HG03280 (cell line): ENCODE data around the gene RNF220.

Experiments used
- ATAC-seq: cut with Tn5 transposase; IDR thresholded peaks from one replicate; pipeline ENCODE4 v1.9.1; 2021; ENCODE audit warnings: mild to moderate bottlenecking, moderate library complexity; ENCODE audit not compliant: unreplicated experiment

Gene RNF220

GRCh38 chr1:44672961-44673674 is 268.1 kb downstream of the RNF220 start:
- no peak for ATAC-seq

GRCh38 chr1:44673675-44674112 is 268.6 kb downstream of the RNF220 start:
- no peak for ATAC-seq

GRCh38 chr1:44674113-44675000 is 269.3 kb downstream of the RNF220 start, which contains the start of the genes ARMH1 and TMEM53:
Gene ARMH1, plus strand, starts transcription at chr1:44674714. Its CDS starts 14,984 bp downstream, at chr1:44689698.
Gene TMEM53, minus strand, starts transcription at chr1:44674481. Its CDS starts 90 bp downstream, at chr1:44674391.
- ATAC-seq, result peak; percentile 92

GRCh38 chr1:44675186-44675585 is 270.1 kb downstream of the RNF220 start:
- no peak for ATAC-seq

DNA sequence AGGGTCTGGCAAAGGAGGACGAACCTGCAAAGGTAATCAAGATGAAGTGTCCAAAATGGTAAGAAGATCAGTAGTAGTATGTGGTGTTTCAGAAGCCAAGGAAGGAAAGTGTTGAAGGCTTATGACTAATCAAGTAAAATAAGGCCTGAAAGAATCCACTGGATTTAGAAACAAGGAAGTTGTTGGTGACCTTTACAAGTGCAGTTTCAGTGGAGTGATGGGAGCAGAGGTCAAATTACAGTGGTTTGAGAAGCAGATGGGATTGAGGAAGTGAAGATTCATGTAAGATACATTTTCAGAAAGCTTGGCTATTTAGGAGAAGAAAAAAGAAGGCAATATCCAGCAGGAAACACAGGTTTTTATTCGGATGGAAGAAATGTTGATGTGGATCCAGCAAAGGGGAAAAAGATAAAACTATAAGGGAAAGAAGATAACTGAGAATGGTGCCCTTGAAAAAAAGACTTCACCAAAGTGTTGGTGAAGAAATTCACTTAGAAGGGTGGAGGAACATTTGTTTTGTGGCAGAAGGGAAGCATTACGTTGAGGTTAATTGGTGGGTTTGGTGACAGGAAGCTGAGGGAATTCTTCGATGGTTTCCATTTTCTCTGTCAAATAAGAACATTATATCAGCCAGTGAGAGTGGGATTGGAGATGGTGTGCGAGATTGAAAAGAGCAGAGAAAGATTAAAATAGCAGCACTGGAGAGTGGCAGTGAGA is 271.6 kb downstream of the RNF220 start:
- no peak for ATAC-seq

DNA sequence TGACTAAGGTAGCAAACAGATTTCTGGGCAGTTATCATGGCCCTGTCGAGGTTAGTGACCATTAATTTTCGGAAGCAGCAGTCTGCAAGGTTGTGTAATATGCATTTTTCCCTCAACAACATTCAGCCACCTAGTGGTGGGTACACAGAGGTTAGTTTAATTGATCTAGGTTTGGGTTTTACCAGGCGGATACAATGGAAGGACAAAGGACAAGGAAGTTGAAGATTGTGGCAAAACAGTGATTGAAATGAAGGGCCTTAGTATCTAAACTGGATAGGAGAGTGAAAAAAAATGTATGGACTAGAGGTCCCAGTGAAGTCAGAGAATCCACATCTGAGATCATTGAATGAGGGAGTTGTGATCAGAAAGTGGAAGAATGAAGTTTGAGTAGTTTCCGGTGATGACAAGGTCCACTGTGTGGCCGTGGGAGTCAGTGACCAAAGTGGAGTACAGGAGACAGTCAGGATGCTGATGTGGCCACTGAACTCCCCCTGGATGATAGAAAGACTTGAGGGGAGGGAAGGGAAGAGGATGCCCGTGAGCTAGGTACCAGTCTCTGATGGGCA is 272.2 kb downstream of the RNF220 start:
- ATAC-seq, result no peak

GRCh38 chr1:44678120-44678519 is 273.1 kb downstream of the RNF220 start:
- no peak for ATAC-seq

DNA sequence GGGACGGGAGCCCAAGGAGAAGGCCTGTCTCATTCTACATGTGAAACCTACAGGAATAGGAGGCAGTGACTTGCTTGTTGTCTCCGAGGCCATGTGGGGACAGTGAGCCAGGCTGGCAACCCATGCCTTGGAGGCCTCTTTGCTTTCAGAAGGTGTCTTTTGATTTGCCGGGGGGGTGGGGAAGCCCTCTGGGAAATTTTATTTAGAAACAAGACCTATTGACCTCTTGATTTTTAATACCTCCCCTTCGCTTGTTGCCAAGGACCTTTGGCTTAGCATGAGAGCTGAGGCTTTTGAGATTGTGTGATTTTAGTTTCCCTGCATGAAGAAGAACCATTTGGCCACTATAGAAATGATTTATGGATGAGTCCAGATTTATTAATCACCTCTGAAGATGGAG is 273.6 kb downstream of the RNF220 start:
- ATAC-seq, result no peak

- no peak for ATAC-seq
Measured at GRCh38 chr1:44679468-44679867, 274.4 kb downstream of the RNF220 start.

DNA sequence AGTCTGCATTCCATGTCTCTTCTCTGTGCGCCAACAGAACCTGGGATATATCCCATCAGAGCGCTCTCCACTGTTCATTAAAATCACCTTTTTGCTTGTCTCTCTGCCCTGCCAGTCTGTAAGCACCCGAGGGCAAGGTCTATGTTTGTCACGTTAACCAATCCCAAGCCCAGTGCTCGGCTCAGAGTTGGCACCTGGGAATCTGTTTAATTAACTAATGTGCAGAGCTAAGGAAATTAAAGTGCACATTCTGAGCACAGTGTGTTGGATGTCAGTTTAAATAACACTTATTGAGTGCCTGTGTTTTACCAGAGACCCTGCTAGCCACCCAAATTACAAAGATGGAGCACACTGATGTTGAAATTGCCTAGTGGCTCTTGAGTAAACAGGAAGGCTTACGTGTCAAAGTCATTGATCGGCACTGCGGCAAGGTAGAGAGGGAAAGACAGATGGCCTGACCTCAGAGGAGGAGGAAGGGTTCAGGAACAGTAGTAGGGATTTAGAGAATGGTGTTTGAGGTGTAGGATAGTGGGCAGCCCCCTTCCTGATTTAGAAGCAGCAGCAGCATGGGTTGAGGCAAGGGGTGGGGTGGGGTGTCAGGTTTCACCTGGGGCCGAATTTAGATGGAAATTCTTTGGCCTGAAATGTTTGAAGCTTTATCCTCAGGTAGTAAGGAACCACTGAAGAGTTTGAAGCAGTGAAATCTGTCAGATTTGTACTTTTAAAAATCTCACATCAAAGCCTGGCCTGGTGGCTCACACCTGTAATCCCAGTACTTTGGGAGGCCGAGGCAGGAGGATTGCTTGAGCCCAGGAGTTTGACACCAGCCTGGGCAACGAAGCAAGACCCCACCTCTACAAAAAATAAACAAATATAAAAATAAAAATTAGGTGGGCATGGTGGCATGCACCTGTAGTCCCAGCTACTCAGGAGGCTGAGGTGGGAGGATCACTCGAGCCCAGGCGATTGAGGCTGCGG is 277.1 kb downstream of the RNF220 start:
- no peak for ATAC-seq

DNA sequence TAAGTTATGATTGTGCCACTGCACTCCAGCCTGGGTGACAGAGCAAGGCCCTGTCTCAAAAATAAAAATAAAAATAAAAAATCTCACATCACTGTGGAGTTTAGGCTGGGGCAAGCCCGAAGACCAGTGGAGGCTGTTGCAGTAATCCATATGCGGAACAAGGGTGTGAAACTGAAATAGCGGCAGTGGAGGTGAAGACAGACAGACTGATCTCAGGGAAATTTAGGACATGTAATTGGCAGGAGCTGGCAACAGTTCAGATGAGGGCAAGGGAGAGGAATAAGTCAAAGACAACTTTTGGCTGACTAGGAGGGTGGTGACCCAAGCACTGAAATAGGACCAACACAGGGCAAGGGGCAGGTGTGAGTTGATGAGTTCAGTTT is 277.8 kb downstream of the RNF220 start:
- no peak for ATAC-seq

GRCh38 chr1:44684525-44684924 is 279.5 kb downstream of the RNF220 start:
- peak; percentile 60 for ATAC-seq

GRCh38 chr1:44685218-44685617 is 280.2 kb downstream of the RNF220 start:
- ATAC-seq, result no peak

DNA sequence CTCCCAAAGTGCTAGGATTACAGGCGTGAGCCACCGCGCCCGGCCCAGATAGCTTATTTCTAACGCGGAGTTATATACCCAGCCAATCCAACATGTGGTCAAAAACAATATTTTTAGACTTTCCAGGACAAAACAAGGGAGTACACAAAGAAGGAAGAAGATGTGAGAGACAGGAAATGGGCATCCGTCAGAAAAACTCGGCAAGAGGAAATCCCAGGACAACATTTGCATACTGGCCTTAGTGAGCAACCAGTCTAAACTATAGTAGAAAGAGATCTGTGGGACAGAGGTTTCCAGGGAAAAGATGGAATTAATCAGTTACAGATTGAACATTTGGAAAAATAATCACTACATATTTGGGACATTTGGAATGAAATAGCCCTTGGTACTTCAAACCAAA is 280.8 kb downstream of the RNF220 start:
- no peak for ATAC-seq

DNA sequence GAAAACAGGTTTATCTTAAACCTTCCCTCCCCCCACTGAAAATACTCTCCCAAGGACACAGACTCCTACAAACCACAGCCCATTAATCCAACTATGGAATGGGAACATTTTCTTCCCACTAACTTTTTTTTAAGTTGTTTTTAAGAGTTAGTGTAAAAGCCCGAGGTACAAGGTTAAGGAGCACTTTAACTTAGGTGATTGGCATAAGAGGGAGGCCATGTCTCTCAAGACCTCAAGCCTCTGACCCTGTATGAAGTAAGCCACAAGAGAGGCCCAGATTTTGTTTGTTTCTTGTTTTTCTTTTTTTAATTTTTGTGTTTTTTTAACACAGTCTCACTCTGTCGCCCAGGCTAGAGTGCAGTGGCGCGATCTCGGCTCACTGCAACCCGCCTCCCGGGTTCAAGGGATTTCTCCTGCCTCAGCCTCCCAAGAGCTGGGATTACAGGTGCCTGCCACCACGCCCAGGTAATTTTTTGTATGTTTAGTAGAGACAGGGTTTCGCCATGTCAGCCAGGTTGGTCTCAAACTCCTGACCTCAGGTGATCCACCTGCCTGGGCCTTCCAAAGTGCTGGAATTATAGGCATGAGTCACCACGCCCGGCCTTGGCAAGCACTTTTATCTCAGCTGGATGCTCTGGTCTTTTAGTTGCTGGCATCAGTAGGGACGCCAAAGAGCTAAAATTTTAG is 283.8 kb downstream of the RNF220 start:
- no peak for ATAC-seq

- ATAC-seq, result no peak
Measured at GRCh38 chr1:44689447-44689765, 284.4 kb downstream of the RNF220 start.

DNA sequence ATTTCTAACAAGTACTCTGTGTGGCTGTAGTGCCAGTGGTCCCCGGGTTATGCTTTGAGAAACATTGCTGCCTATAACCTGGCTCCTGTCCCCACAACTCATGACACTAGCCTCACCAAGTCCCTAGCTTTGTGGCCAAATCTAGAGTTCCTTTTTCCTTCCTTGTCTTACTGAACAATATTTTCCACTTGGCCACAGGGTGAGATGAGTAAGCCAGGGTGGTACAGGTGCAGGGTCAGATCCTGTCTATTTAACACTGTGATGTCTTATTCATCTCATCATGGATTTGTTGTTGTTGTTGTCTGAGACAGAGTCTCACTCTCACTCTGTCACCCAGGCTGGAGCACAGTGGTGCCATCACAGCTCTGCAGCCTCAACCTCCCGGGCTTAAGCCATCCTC is 288.1 kb downstream of the RNF220 start:
- no peak for ATAC-seq

DNA sequence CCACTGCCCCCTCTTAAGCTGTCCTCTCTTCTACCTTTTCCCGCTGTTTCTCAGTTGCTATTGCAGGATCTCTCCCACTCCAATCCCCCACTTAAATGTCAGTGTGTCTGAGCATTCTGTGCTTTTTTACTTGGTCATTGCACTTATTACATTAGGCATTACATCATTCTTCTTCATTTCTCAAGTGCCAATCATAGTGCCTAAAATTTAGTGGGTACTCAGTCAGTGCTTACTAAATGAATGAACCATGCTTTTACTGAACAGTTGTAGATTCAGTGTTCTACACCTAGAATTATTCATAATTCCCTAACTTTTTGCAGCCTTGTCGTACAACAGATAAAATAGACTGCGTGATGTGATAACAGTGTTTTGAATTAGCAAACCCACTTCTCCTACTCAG is 288.8 kb downstream of the RNF220 start:
- no peak for ATAC-seq

- ATAC-seq, result peak; percentile 55
Measured at GRCh38 chr1:44694863-44695478, 289.9 kb downstream of the RNF220 start.
